GM10266 (cell line): Measurements from ENCODE around the gene MTOR.

Experiments used
- DNase-seq: peaks from one replicate; pipeline ENCODE4 v3.0.0; 2012; ENCODE audit errors: extremely low spot score
- TF ChIP-seq, protein P1 (sequence below): IDR thresholded peaks from 2 replicates; pipeline ENCODE4 v1.5.1; 2012; ENCODE audit warnings: mild to moderate bottlenecking, low read depth; ENCODE audit not compliant: control insufficient read depth, insufficient read depth; ENCODE audit errors: missing control alignments

Gene MTOR

DNA sequence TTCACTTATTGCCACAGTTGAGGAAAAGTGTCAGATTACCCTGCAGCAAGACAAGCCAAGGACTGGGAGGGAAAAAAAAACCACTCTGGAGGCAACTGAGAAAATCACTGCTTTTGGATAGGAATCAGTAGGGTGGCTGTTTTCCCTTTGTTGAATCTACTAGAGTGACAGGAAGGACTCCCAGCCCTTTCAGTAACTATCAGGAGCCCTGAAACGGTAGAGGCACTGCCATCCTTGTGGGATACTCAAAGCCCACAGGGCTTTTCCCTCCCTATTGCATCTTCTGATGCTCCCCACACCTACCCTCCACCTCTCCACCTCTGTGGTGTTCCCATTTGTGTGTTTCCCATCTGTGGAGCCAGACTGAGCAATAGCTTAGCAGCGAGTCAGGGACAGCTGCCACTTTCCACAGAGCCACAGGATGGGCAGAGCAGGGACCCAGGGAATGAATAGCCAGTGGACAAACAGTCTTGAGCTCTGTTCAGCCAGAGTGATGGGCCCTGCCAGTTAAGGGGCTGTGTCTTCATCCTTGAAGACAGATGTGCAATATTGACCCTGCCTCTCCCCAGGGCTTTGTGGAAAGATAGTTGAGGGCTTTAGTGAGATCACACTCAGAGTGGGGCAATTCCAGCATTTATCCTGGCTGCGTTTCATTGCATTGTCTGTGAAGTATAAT, 24.5 kb upstream of the MTOR start:
- DNase-seq: no peak

DNA sequence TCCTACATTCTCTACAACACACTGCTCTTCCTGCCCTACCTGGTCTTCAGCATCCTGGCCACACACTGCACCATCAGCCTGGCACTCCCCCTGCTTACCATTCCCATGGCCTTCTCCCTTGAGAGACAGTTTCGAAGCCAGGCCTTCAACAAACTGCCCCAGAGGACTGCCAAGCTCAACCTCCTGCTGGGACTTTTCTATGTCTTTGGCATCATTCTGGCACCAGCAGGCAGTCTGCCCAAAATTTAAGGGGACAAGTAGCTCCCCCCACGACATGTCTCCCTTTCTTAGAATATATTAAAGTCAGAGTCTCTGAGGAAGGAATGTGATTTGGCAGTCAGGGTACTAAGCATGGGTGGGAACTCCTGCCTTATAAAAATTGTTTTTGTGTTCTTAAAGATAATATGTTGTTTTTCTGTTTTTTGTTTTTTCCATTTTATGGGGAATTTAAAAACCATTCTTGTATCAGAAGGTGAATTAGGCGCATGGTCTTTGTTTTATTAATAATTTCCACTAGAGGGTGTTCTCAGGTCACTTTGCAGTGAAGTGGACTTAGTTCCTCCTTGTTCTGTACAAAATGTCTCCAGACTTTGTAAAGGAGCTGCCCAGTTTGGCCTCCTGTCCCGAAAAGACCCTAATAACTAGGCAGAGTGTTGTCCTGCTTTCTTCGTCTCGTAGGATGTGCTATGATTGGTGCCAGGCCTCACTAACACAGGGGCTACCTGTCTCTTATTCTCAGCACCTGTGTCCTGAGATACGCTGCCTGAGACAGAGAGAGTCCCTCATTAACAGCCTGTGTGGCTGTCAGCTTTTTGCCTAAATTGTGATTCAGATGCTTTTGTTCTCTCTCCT, 23.8 kb upstream of the MTOR start:
- no peak for DNase-seq
- TF ChIP-seq, protein P1, sequence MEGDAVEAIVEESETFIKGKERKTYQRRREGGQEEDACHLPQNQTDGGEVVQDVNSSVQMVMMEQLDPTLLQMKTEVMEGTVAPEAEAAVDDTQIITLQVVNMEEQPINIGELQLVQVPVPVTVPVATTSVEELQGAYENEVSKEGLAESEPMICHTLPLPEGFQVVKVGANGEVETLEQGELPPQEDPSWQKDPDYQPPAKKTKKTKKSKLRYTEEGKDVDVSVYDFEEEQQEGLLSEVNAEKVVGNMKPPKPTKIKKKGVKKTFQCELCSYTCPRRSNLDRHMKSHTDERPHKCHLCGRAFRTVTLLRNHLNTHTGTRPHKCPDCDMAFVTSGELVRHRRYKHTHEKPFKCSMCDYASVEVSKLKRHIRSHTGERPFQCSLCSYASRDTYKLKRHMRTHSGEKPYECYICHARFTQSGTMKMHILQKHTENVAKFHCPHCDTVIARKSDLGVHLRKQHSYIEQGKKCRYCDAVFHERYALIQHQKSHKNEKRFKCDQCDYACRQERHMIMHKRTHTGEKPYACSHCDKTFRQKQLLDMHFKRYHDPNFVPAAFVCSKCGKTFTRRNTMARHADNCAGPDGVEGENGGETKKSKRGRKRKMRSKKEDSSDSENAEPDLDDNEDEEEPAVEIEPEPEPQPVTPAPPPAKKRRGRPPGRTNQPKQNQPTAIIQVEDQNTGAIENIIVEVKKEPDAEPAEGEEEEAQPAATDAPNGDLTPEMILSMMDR: peak; percentile 6

More for the DNA sequence above, 24.5 kb upstream of the MTOR start:
- TF ChIP-seq, protein P1: no peak

GRCh38 chr1:11284784-11285183, 22.4 kb upstream of the MTOR start:
- no peak for DNase-seq
- TF ChIP-seq, protein P1: no peak

- TF ChIP-seq, protein P1: no peak
- no peak for DNase-seq
These were observed 20.8 kb upstream of the MTOR start for GRCh38 chr1:11283151-11283550.

DNA sequence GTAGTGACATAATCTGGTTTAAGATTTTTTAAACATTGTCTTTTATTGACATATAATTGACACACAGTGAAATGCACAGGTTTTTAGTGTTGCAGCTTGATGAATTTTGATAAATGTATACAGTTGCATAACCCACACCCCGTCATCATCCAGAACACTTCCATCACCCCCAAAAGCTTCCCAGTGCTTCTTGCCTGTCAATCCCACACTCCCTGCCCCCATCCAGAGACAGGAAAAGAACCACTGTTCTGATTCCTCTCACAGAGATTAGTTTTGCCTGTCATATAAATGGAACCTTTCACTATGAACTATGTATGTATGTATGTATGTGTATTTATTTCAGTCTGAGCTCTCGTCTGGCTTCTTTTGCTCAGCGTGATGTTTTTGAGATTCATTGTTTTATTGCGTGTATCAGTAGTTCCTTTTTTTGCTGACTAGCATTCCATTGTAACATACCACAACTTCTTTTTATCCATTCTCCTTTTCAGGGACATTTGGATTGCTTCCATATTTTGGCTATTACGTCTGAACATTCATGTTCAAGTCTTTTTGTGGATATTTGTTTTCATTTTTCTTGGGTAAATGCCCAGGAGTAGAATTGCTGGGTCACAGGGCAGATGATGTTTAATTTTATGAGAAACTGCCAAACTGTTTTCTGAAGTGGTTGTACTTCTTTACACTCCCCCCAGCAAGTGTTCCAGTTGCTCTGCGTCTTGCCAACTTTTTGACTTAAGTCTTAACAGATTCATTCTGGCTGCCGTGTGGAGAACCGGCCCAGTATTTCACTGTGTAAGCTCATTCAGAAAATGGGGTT, 19.4 kb upstream of the MTOR start:
- DNase-seq: no peak
- TF ChIP-seq, protein P1: no peak

DNA sequence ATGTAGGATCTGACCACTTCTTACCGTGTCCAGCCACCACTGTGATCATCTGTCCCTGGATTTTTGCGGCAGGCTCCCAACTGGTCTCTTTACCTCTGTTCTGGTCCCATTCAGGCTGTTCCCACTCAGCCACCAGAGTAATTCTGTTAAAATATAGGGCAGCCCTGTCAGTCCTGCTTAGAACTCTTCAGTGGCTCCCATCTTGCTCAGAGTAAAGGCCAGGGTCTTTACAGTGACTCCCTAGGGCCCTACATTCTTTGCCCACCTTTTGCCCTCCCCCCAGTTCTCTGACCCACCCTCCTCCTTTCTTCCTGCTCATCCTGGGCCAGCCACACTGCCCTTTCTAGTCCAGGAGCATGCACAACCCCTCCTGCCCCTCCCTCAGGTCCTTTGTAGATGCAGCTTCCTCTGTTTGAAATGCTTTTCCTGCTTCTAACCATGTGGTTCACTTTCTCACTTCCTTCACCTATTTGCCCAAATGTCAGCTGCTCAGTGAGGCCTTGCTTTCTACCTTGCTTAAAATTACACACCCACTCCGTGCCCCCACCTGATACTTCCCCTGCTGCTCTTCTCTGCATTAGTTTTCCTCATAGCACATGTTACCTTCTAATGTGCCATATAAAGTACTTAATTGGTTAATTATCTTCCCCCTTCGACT, 18.5 kb upstream of the MTOR start:
- TF ChIP-seq, protein P1: no peak
- DNase-seq: no peak
